Coronary artery (tissue), 2 donors: ENCODE data around the gene KLF15.

Source experiments
- DNase-seq: peaks from one replicate; pipeline ENCODE4 v3.0.0-alpha.2; 2017; ENCODE audit warnings: low spot score
- H3K27ac ChIP-seq, 2 donors: fragments of 200-600 bp; sonication (generic); one replicate each; pipeline ENCODE4 v1.5.1; 2016 to 2019
- H3K4me3 ChIP-seq: fragments of 200-600 bp; sonication (generic); 2 replicates; pipeline ENCODE4 v1.5.1; 2016; ENCODE audit warnings: mild to moderate bottlenecking, moderate library complexity
- TF ChIP-seq, protein P1 (sequence below): fragments of 200-600 bp; sonication (generic); IDR thresholded peaks from one replicate; pipeline ENCODE4 v1.5.1; 2019; ENCODE audit warnings: antibody characterized with exemption

Gene KLF15

DNA sequence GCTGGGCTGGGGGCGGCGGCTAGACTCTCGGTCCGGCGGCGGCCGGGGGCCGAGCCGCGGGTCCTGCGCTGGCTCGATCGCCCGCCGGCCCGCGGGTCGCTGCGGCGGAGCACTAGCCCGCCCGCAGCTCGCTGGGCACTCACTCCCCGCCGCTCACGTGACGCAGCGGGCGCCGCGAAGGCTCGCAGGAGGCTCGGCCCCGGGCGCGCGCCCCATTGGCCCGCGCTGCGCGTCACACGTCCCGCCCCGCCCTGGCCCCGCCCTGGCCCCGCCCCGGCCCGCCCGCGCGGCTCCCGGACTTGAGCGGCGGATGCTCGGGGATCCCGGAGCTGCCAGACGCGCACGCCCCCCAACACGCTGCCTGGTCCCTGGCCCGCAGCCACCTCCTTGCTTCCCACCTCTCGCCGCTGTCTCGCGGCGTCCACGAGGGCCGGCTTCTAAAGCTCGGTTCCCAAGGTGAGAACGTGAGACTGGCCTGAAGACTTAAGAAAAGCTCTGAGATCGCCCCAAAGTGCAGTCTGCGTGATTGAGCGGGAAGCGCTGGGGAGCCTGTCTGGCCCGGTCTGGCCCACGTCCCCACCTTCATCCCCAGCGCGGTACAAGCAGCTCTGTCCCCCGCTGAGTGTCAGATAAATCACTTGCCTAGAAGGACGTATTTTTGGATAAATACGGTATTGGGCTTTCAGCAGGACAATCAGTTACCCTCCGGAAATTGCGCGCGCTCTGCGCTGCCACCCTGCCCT lies at the start of gene KLF15:
Gene KLF15, minus strand, starts transcription at position 114 of the 743 bp plus-strand sequence. CDS start 4,486 bp downstream, outside the sequence.
- Histone ChIP-seq H3K27ac (peak within 1 kb of the TSS; percentile 97 to 100), H3K4me3 (peak within 1 kb of the TSS; percentile 99)
- DNase-seq = peak; percentile 95
- TF ChIP-seq, protein P1, sequence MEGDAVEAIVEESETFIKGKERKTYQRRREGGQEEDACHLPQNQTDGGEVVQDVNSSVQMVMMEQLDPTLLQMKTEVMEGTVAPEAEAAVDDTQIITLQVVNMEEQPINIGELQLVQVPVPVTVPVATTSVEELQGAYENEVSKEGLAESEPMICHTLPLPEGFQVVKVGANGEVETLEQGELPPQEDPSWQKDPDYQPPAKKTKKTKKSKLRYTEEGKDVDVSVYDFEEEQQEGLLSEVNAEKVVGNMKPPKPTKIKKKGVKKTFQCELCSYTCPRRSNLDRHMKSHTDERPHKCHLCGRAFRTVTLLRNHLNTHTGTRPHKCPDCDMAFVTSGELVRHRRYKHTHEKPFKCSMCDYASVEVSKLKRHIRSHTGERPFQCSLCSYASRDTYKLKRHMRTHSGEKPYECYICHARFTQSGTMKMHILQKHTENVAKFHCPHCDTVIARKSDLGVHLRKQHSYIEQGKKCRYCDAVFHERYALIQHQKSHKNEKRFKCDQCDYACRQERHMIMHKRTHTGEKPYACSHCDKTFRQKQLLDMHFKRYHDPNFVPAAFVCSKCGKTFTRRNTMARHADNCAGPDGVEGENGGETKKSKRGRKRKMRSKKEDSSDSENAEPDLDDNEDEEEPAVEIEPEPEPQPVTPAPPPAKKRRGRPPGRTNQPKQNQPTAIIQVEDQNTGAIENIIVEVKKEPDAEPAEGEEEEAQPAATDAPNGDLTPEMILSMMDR = no peak

DNA sequence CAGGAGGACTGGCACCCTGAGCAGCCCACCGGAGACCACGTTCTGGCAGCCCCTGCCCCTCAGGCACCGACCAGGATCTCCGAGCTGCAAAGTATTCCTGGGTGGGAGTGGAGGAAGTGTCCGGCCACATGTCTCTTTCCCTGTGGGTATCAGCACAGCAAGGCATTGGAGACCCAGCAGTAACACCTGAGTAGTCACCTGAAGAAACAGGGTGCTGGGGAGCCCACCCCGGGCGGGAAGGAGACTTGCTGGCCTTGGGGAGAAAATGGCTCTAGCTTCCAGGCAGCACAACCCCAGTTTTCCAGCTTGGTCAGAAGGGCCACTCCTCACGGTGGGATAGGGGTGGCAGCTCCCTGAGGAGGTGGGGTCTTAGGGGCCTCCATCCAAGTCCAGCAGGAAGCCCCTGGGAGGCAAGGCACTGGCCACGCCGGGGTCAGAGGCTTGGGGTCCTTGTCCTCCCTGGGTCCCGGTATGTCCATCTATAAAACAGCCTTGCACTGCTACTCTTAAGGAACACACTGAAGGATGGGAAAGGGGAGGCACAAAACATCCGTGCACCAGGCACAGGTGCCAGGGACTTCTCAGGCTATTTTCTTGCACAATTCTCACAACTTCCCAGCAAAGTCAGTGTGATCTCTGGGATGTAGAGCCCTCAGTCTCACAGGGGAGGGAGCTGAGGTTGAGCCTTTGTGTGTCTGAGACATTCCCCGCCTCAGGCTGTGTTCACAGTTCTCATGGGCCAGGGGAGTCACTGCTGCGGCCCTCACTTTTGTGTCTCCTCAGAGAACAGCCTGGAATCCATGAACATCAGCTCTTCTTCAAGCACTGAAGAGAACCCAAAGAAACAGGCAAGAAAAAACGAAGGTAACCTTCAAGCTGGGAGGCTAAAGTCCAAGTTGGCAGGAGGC lies 49.4 kb upstream of the KLF15 start:
- Histone ChIP-seq H3K4me3 (no peak overlapping the region), H3K27ac (no peak overlapping the region)
- TF ChIP-seq, protein P1 = no peak
- peak; percentile 64 for DNase-seq

DNA sequence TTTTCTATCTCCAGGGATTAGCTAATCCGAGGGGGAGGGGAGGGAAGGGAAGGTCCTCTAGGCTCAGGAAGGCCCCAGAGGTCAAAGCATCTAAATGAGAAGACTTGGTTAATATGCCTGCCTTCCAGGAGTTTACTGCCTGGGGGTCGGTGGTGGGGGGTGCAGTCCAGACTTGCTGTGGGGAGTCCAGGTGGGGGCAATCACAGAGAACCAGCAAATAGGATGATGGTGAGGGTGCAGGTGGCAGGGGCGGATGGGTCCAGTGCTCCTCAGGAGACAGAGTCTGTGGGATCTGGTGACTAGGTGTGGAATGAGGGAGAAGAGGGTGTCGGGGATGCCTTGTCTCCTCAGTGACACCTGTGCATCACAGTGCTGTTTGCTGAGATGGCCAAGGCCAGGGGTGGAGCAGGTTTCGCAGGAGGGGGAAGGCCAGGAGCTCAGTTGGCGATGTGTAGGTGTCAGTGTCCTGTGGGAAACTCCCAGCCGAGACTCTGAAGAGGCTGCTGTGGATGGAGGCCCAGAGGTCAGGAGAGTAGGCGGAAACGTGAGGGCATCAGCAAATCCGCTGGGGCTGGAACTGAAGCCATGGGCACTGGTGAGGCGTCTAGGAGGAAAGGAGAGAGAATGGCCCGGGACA lies 45.6 kb upstream of the KLF15 start:
- no peak overlapping the region for H3K27ac ChIP-seq
- no peak overlapping the region for H3K4me3 ChIP-seq
- TF ChIP-seq, protein P1 = no peak
- DNase-seq = no peak

DNA sequence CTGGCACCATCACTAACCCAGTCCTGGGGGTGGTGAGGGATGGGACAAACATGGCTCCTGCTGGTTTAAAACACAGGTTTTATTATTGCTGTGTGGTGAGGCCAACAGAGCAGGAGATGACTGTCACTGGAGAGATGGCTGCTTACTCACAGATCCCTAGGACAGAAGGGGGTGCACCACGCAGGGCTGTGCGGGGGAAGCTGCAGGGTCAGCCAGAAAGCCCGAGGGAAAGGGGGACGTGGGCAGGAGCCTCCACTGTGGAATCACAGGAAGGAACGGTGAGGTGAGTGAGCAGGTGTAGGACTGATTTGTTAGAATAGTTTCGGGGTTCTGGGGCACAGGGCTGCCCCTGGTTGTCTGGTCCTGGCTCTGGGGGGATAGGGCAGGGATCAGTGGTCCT lies 45.0 kb upstream of the KLF15 start:
- TF ChIP-seq, protein P1 = no peak
- H3K27ac ChIP-seq = no peak overlapping the region
- no peak for DNase-seq
- no peak overlapping the region for H3K4me3 ChIP-seq

DNA sequence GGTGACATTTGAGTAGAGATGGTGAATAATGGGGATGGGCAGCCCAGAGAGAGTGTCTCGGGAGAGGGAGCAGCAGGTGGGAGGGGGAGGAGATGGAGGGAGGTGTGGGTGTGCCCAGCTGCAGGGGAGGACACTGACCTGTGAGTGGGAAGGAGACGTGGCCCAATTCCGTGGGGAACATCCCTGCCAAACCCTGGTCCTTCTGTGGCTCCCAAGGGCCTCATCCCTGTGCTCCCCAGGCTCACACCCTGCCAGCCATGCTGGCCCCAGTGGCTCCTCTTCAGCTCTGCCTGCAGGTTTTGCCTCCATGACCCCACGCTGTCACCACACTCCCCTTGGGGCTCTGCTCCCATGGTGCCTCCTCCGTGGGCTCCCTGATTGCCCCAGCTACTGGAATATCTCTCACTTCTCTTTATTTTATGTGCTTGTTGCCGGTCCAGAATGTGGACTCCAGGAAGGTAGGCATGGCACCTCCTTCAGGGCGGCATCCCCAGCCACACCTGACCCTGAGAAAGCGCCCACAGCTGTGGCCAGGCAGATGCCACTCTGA lies 44.5 kb upstream of the KLF15 start:
- DNase-seq = no peak
- no peak overlapping the region for H3K27ac ChIP-seq
- TF ChIP-seq, protein P1 = no peak
- H3K4me3 ChIP-seq = no peak overlapping the region

DNA sequence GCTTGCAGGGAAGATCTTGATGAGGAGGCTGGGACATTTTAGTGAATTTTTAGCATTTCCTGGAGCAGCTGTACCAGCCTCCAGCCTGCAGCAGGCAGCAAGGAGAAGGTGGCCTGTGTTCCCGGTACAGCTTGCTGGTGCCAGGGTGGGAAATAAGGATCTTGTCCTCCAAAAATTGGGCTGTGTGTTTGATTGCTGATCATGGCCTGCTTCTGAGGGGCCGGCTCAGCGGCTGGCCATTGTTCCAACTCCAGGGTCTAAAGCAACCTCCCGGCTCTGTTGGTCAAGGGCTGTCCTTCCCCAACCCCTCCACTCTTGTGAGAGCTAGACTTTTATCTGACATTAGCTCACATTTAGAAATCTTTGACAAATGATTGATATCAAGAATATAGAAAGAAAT lies 42.5 kb upstream of the KLF15 start:
- H3K4me3 ChIP-seq = no peak overlapping the region

More for the DNA sequence above, 42.5 kb upstream of the KLF15 start:
- DNase-seq = no peak
- TF ChIP-seq, protein P1 = no peak
- no peak overlapping the region for H3K27ac ChIP-seq
